Limb (tissue), 2 donors: Measurements from ENCODE around the gene OR6B2.

Experiments used
- DNase-seq, 2 donors: peaks; one replicate each; pipeline ENCODE4 v3.0.0-alpha.2; 2016; ENCODE audit errors: extremely low spot score in 2 of 2

OR6B2 gene

DNA sequence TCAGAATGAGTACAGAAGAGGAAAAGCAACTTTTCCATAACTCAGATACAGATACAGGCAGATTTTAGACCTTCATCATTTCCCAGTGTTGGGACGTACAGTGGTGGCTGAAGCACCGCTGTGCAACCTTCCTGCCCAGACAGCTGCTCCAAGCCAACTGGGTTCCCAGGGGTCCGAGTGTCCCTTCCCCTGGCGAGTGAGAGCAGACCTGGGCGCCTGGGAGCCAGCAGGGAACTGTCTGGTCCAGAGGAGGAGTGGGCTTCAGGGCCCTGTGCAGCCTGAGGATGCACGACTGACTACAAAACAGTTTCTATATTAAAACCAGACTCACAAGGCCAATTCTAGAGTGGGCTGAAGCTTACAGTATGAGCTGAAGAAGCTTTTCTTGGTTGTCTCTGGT is 11.1 kb upstream of the OR6B2 start:
- no peak for DNase-seq

DNA sequence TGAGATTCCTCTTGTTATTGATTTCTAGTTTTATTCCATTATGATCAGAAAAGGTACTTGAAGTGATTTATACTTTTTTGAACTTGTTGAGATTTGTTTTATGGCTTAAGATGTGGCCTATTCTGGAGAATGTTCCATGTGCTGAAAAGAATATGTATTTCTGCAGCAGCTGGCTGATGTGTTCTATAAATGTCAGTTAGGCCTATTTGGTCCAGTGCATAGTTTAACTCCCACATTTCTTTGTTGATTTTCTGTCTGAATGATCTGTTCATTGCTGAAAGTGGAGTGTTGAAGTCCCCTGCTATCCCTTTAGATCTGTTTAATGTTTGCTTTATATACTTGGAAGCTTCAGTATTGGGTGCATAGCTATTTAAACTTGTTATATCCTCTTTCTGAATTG is 7.1 kb upstream of the OR6B2 start:
- DNase-seq = no peak

DNA sequence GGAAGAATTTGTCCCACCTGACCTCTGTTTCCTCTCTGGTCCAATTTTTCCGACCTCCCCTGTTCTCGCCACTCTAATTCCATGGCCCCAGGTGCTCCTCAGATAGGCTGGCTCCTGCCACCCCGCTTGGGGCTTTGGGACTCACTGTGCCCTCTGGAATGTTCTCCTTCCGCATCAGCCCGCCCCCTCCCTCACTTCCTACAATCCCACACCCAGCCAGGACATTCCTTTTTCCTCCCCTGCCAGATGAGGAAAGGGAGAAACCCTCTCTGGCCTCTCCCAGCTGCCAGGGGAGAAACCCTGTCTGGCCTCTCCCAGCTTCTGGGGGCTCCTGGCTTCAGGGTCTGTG is 3.1 kb upstream of the OR6B2 start:
- DNase-seq = no peak

DNA sequence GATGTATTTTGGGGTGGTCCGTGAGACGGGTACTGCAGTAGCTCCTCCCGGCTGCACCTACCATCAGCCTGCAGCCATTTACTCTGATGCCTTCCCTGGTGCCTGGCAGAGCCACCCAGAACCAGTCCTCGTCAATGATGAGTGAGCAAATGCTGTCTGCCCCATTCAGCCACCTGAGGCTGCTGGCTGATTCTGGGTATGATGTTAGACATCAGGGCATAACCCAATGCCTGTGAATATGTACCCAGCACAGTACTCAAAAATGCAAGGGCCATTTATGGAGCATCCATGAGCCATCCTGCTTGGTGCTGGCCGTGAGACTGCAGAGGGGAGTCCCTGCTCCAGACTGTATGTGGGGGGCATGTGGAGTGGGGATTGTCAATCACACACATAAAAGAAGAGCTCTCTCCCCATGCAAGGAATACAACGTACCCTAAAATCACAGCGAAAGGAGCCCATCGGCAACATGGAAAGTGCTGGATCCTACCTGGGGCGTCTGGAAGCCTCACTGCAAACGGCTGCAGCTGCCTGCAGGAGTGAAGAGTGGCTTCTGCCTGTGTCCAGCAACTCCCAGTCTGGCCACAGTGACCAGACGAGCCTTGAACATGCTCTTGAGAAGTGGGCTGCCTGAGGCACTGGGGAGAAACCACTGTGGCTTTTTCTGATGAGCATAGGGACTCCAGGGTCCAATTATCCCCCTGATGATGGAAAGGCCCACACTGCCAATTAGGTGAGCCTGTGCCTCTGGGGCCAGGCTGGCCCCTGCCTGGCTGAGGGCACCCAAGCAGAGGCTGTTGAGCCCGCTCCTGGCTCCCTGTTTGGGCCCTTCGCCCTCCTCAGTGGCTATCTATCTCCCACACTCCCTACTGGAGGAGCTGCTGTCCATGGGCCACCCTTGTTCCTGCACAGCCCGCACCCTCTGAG is 2.4 kb upstream of the OR6B2 start:
- DNase-seq = no peak

DNA sequence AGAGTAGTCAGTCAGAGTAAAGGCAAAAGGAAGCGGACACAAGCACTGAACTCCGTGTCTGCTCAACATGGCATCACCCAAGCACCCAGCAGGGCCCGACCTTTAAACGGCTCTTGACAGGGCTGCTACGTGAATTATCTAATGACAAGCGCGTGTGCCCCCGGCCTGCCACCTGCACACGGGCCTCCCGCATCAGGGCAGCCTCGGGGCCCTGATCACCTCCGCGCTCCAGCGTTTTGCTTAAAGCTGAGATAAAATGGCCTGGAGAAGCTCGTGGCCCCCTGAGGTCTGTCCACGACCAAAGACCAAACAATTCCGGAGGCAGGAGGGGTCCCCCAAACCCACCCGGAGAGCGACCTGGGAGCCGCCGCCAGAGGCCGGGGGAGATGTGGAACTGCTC is 5.5 kb downstream of the OR6B2 start:
- no peak for DNase-seq

DNA sequence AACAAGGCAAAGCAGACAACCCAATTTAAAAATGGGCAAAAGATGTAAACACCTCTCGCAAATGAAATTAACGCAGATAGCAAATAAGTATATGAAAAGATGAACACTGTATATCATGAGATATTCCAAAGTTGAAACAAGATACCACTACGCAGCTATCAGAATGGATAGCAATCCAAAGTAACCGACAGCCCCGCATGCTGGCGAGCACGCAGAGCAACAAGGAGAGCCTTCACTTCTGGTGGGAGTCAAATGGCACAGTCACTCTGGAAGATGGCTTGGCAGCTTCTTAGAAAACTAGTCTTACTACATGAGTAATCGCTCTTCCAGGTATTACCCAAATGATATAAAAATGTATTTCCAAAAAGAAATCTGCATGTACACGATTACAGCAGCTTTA is 6.4 kb downstream of the OR6B2 start:
- no peak for DNase-seq

DNA sequence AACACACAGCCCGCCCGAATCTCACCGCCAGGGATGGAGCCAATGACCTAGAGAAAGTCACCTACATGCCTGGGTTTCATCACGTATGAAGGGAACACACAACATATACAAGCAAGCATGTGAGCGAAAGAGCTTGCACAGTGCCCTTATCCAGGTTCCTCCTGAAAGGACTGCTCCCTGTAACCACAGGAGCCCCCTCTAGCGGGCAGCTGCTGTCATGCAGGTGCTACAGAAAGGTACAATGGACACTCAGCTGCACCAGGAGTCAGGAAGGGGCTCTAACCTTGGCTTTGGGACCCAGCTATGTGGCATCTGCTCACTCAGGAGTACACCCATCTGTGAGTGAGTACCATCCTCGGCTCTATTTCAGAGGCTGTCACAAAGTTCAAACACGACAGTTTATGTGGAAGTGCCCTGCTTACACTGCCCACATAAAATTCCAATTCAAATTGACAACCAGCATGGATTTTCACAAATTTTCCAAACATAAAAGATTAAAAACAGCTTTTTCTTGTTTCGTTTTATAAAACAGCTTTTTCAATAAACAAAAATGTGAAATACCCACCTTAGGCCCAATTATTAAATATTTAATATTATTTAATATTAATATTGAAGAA is 8.6 kb downstream of the OR6B2 start:
- peak; percentile 9 to 72 for DNase-seq

DNA sequence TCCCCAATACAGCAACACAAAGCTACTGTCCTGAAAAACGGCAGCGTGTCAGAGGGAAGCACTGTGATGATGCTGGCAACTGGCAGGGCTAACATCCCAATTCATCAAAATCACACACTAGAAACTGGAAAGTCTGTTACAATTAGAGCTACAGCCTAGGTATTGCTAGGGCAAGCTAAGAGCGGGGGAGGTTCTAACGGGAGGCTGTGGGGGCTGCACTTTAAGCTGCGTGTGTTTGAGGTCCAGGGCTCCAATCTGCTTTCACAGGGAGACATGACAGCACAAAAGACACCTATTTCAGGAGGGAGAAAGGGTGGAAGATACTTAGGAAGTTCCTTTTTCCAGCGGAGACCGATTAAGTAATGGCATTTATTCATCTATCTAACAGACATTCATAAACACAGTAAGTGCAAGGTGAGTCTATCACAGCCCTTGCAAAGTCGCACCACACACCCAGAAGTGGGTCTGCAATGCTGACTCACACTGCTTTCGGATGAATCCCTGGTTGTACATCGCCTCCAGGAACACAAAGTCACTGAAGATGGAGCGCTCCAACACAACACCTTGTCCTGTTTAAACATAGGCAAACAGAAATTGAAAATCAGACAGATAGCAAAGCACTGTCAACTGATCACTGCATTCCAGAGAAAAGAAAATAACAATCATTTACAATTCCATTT is 12.0 kb downstream of the OR6B2 start:
- DNase-seq = no peak

DNA sequence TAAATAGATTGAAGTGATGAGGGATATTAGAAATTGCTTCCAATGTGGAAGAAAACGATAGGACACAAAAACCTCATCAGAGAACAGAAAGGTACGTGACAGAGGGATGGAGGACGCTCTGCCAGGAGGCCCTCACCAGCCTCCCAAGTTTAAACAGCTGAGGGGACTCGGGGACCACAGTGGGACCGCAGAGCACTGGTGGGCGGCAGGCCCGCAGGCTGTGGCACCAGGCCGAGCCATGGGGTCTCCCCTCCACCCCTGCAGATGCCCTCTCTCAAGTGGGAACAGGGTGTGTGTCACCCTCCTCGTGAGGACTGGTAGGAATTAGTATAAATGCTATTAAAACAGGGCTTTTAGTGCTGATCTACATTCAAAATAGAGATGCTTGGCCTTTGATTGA is 15.9 kb downstream of the OR6B2 start:
- no peak for DNase-seq

DNA sequence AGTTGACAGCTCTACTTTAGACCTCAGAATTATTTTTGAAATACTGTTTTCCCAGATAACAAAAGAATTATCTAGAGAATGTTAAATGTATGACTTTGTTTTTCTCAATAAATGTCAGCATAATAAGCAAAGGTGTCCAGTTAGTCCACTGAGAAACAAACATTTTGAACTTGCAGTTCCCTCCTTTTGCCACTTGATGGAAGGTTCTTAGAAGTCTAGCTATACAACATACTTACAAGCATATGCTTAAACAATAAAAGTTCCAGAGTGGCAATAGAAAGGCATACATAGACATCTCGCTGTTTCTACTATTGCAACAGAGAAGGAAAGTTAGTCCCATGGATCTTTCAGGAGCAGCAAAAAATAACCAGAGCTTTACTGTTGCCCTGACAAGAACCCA is 16.9 kb downstream of the OR6B2 start:
- DNase-seq = no peak

DNA sequence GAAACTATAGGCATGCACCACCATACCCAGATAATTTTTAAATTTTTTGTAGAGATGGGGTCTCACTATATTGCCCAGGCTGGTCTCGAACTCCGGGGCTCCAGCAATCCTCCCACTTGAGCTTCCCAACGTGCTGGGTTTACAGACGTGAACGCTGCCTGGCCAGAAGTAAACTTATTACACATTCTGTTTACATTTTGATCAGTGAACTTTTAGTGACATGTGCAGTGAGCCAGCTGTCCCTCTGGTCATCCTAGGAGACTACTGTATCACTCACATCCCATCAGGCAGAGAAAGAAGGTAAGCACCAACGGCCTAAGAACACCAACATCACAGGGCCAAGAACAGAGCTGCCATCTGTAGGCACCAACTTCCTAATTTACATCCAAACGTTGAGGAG is 27.2 kb downstream of the OR6B2 start:
- no peak for DNase-seq

DNA sequence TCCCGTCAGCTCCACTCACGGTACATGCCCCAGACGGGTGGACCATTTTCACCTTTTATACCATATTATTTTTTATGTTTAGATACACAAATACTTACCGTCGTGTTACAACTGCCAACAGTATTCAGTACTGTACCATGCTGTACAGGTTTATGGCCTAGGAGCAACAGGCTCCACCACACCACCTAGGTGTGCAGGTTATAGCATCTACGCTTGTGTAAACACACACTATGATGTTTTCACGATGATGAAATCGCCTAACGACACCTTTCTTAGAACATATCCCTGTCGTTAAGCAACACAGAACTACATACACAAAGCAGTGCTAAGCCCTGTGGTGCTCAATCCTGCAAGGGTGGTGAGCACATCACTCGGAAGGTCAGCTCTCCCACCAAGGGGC is 29.6 kb downstream of the OR6B2 start:
- DNase-seq = no peak

DNA sequence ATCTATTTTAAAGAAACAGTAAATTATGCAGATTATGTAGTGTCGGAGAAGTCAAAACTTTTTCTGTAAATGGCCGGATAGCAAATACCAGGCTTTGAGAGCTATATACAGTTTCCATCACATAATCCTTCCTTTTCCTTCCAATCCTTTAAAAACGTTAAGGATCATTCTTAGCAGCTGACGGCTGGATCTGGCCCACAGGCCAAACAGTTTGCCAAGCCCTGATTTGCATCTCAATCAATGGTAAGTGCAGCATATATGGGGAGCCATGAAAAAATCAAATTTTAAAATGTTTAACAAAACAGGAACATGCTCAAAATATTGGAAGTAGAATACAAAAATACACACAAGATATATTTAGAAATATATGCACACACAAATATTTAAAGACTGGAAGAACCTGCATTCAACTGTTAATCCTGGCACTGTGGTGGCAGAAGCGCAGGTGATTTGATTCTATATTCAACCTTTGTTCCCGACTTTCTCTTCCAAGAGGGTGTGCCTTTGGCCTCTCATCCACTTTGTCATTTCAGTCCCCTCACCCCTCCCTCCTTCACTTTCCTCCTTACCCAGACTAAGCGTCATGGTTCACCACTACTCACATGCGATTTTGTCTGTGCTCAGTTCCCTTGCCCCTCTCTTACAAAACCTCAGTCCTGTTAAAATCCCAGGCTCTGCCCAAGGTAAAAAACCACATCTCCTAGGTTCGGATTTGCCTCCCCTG is 32.4 kb downstream of the OR6B2 start:
- no peak for DNase-seq

DNA sequence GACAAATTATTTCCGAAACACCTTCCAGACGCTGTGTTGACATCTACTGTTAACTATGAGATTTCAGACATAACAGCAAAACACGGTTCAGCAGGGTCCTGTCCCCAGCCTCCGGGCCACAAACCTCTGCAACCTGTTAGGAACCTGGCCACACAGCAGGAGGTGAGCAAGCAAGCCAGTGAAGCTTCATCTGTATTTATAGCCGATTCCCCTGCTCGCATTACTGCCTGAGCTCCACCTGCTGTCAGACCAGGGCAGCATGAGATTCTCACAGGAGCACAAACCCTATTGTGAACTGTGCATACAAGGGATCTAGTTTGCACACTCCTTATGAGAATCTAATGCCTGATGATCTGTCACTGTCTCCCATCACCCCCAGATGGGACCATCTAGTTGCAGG is 36.1 kb downstream of the OR6B2 start:
- DNase-seq = no peak

DNA sequence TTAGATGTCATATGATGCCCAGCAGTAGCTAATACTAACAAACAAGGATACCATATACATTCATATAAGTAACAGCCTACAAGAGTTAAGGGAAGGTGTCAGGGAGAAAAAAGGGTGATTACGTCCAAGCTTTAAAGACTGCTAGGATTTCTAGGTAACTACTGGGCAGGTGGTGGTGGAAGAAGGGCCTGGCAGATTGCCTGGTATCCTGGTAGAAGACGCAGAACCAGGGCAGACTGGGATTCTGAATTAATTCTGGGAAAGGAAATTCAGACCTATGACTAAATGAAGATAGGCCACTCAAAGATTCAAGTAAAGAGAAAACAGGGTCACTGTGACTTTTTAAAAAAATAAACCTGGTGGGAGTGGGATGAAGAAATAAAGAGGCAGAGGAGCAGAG is 36.9 kb downstream of the OR6B2 start:
- no peak for DNase-seq

DNA sequence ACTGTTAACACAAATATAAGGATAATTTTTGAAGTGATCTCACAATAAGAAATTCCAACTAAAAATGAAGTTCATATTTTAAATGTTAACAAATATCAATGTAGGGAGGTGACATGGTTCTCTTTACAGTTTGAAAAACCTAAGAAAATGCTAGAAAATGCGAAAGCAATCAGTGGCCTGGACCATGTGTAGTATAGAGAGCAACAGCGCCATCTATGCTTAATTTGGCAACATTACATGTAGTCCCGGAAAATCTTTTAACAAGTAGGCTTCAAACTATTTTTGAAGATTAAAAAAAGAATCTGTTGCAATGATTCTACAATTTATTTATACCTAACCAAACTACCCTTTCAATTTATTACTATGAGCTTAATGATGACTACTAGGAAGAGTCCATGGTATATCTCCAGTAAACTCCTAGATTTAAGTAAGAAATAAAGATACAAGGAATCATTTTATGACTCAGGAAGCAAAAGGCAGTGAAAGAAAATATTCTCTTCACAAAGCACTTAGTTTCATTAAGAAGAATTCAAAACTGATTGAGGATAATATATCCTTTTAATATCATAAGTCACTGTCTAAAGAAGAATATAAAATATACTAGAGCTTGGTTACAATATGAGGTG is 38.4 kb downstream of the OR6B2 start:
- peak in 1 of 2 donors; percentile 81 for DNase-seq

DNA sequence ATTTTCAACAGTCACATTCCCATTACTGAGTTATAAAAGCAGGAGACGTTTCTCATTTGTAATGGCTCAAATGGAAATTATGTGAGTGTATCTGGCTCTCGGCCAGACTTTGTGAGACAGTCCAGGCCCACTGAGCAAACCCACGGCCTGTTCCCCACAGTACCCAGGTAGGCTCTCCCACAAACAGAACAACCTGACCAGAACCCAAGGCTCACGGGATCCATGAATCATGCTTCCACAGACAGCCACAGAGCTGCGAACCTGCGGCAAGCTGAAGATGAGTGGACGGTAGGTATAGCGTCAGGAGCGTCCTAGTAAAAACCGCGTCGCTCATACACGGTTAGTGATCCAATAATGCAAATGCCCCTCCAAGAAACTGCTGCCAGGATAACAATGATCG is 39.3 kb downstream of the OR6B2 start:
- DNase-seq = no peak

DNA sequence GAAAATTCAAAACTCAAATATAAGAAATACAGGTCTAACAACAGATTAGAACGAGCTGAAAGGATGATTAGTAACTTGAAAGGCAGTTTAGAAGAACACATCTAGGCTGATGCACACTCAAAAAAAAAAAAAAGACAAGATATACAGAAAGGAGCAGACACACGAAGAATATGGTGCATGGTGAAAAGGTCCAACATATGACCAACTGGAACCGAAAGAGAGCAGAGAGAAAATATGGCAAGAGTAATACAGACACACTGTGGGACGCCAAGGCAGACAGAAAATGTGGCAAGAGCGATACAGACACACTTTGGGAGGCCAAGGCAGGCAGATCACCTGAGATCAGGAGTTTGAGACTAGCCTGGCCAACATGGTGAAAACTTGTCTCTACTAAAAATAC is 44.9 kb downstream of the OR6B2 start:
- no peak for DNase-seq

DNA sequence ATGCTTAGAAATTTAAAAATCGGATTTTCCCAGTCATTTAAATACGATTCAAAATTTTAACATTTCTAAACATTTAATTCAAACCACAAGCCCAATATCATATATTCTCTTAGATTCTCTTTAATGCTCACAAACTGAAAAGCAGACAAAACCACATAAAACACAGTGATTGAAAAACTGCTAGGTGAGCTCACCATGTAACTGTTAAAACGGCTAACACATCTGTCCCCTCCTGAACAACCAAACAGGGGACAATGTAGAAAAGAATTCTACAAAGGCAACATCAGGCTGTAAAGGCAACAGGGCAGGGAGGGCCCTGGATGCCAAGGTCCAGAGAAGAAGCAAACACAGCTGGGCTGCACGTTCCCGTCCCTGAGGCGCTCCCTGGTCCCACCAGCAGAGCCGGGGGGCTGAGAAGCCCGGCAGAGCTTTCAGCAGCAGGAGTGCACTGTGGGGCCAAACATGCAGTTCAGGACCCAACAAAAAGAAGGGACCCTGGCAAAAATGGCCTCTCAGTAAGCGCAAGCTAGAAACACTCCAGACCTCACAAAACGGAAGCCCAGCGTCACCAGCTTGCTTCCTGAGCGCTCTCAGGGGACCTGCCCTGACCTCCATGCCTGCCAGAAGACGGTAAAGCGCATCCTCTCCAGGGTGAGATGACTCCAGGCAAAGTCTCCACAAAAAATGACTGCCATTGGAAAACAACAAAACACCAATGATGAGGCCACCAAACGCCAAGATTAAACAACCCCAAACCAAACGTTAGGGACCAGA is 45.6 kb downstream of the OR6B2 start:
- DNase-seq = no peak

DNA sequence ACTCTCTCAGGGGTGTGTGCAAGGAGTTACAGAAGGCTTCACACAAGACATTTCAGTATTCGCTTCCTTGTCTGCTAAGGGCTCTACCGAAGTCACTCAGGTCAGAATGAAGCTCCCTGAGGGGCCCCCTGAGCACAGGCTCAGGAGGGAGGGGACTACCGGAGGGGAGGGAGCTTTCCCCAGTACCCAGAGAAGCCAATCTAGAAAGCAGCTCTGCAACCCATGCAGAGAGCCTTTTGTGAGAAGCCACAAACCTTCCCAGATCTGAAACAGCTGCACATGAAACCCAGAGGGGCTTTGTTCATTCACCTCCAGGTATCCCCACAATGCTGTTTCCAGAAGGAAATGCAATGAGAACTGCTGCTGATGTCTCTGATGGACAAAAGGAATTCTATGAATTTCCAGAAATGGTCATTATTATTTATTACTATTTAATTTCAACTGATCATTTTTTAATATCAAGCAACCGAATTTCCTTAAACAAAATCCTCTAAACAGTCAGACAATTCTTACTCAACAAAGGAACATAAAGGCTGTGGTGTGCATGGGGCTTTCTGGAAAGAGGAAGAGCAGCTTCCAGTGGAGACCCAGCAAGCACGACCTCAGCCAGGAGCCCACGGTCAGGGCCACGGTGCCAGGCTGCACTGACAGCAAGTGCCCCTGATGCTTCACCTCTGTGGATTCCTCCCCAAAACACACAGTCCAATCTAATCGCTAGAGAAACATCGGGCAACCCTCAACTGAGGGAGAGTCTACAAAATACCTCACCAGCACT is 47.0 kb downstream of the OR6B2 start:
- DNase-seq = no peak
